MCF 10A (cell line): Measurements from ENCODE around the gene GPX5. TPM values are rescaled to one million over a fixed set of nuclear protein-coding genes. Genes with fewer than 3 reads are reported as not detected.

Experiments used
- BruUV-seq: library from RNA; stranded (reverse); fragments of 400-500 nt; replicated peaks from 2 replicates; lab custom pipeline; 2021; lab: Mats Ljungman, UMichigan
- CTCF ChIA-PET: fragments of 300-600 bp; sonication (Branson Sonifier 250); formaldehyde crosslinking; extraction: SDS; loops from one replicate; lab custom pipeline; 2021; ENCODE audit warnings: antibody characterized with exemption, inconsistent platforms; lab: Yijun Ruan, JAX
- POLR2A ChIA-PET: fragments of 300-600, 350-650 bp; sonication (Branson Sonifier 250); formaldehyde crosslinking; extraction: SDS; loops from one replicate; lab custom pipeline; 2020; ENCODE audit warnings: antibody characterized with exemption, inconsistent platforms; lab: Yijun Ruan, JAX
- DNase-seq: peaks from one replicate; pipeline ENCODE4 v3.0.0-alpha.2; 2018; ENCODE audit not compliant: unreplicated experiment
- H3K27ac Mint-ChIP-seq: one replicate; pipeline ENCODE4 v1.8.0; 2022; ENCODE audit warnings: mild to moderate bottlenecking, low read depth, mixed read lengths; ENCODE audit not compliant: unreplicated experiment
- H3K27me3 Mint-ChIP-seq: one replicate; pipeline ENCODE4 v1.8.0; 2022; ENCODE audit warnings: mixed read lengths; ENCODE audit not compliant: insufficient read depth, unreplicated experiment
- H3K36me3 Mint-ChIP-seq: one replicate; pipeline ENCODE4 v1.8.0; 2022; ENCODE audit warnings: mild to moderate bottlenecking, moderate library complexity, mixed read lengths; ENCODE audit not compliant: insufficient read depth, unreplicated experiment
- H3K4me1 Mint-ChIP-seq: one replicate; pipeline ENCODE4 v1.8.0; 2022; ENCODE audit warnings: mixed read lengths; ENCODE audit not compliant: insufficient read depth, unreplicated experiment
- H3K4me3 Mint-ChIP-seq: one replicate; pipeline ENCODE4 v1.8.0; 2022; ENCODE audit warnings: mild to moderate bottlenecking, moderate library complexity, mixed read lengths; ENCODE audit not compliant: unreplicated experiment
- H3K9me3 Mint-ChIP-seq: one replicate; pipeline ENCODE4 v1.8.0; 2022; ENCODE audit warnings: mixed read lengths; ENCODE audit not compliant: unreplicated experiment
- intact Hi-C: fragments of 100-400 bp; cut with micrococcal nuclease; formaldehyde crosslinking; loops from 2 replicates; pipeline ENCODE4 v1.14.1; 2022
- total RNA-seq: library from RNA; stranded (reverse); gene quantifications from 2 replicates; pipeline ENCODE4 v1.2.3, GENCODE V29; 2022
- TF ChIP-seq, protein P1 (sequence below): fragments of 200-600 bp; IDR thresholded peaks from one replicate; pipeline ENCODE4 v1.8.0; 2022; ENCODE audit warnings: antibody characterized with exemption, mild to moderate bottlenecking; ENCODE audit not compliant: unreplicated experiment

The GPX5 gene
- total RNA-seq, 1 experiment from 2014 or later = not detected

GRCh38 chr6:28489366-28490204, 36.1 kb upstream of the GPX5 start:
- peaks cover 14% of the 10 kb centered on the region for H3K36me3 Mint-ChIP-seq
- ChIA-PET POLR2A (interaction anchor here (0.6 to 2.6 kb wide), 10 partner anchors 11 to 680 kb away, joined by 3 to 14 read pairs (median 4); partner anchors contain the start of gene TRIM27), CTCF (interaction anchor here (1.1 kb wide), 1 partner anchor 49 kb away, joined by 3 read pairs; no protein-coding TSS in a partner anchor)
- H3K27me3 Mint-ChIP-seq = no peaks in the 10 kb centered on the region
- BruUV-seq = no TSS peak
- peaks cover 5% of the 10 kb centered on the region for H3K4me1 Mint-ChIP-seq
- H3K4me3 Mint-ChIP-seq = peak overlapping the region; percentile 86
- peak; percentile 88 for DNase-seq
- TF ChIP-seq, protein P1, sequence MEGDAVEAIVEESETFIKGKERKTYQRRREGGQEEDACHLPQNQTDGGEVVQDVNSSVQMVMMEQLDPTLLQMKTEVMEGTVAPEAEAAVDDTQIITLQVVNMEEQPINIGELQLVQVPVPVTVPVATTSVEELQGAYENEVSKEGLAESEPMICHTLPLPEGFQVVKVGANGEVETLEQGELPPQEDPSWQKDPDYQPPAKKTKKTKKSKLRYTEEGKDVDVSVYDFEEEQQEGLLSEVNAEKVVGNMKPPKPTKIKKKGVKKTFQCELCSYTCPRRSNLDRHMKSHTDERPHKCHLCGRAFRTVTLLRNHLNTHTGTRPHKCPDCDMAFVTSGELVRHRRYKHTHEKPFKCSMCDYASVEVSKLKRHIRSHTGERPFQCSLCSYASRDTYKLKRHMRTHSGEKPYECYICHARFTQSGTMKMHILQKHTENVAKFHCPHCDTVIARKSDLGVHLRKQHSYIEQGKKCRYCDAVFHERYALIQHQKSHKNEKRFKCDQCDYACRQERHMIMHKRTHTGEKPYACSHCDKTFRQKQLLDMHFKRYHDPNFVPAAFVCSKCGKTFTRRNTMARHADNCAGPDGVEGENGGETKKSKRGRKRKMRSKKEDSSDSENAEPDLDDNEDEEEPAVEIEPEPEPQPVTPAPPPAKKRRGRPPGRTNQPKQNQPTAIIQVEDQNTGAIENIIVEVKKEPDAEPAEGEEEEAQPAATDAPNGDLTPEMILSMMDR = no peak
- H3K9me3 Mint-ChIP-seq = no peaks in the 10 kb centered on the region
- intact Hi-C loops = loop anchor here (2.0 kb wide), 1 partner anchor 97 kb away; a partner anchor contains a TSS
- H3K27ac Mint-ChIP-seq = peak overlapping the region; percentile 97

GRCh38 chr6:28490205-28490890, 35.3 kb upstream of the GPX5 start:
- POLR2A ChIA-PET = no interaction called here
- intact Hi-C loops = no loop called here
- Mint-ChIP-seq H3K4me1 (peaks cover 5% of the 10 kb centered on the region), H3K27ac (peak overlapping the region; percentile 97), H3K9me3 (no peaks in the 10 kb centered on the region), H3K36me3 (peaks cover 14% of the 10 kb centered on the region), H3K4me3 (peak overlapping the region; percentile 86), H3K27me3 (no peaks in the 10 kb centered on the region)
- BruUV-seq = TSS peak; percentile 76
- TF ChIP-seq, protein P1 = no peak
- CTCF ChIA-PET = no interaction called here
- DNase-seq = no peak

GRCh38 chr6:28491984-28492317, 33.7 kb upstream of the GPX5 start:
- no peak for DNase-seq
- ChIA-PET POLR2A (no interaction called here), CTCF (no interaction called here)
- Mint-ChIP-seq H3K36me3 (peaks cover 14% of the 10 kb centered on the region), H3K27me3 (no peaks in the 10 kb centered on the region), H3K27ac (no peak overlapping the region), H3K4me3 (no peak overlapping the region), H3K4me1 (peaks cover 5% of the 10 kb centered on the region), H3K9me3 (no peaks in the 10 kb centered on the region)
- intact Hi-C loops = no loop called here
- TF ChIP-seq, protein P1 = no peak
- no TSS peak for BruUV-seq
